Measurements from ENCODE around the gene KLHL29.

The KLHL29 gene

DNA sequence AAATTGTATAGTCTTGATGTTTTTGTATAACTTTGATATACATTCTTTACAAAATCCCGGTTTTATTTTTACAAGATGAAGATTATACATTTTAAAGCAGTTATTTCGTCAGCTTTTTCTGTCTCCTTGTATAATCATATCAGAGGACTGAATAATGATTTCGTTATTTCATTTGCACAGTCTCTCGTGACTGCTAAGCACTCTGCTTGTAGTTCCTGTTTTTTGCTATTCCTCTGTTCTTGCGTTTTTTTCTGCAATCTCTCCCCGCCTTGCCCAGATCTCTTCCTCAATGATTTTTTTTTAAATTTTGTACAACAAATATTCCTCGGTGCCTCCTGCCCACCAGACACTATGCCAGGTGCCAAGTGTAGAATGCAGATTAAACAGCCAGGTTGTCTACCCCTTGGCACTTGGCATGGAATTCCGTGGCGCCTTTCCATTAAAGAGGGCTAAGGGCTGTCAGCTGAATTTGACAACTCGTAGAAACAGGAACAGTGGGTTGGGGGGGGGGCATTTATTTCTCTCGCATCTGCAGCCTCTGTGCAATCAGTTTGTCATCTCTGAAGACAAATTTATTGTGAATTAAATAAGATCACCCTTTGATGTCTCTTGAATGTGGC, 69.6 kb downstream of the KLHL29 start:
- no peak for TF ChIP-seq GABPA (IDR thresholded peaks at IDR 0.05; ENCODE audit: low read depth)
- TF ChIP-seq SPI1 (IDR thresholded peaks at IDR 0.05; ENCODE audit: borderline replicate concordance, low read depth): peak; percentile 40
- TF ChIP-seq, protein P1, sequence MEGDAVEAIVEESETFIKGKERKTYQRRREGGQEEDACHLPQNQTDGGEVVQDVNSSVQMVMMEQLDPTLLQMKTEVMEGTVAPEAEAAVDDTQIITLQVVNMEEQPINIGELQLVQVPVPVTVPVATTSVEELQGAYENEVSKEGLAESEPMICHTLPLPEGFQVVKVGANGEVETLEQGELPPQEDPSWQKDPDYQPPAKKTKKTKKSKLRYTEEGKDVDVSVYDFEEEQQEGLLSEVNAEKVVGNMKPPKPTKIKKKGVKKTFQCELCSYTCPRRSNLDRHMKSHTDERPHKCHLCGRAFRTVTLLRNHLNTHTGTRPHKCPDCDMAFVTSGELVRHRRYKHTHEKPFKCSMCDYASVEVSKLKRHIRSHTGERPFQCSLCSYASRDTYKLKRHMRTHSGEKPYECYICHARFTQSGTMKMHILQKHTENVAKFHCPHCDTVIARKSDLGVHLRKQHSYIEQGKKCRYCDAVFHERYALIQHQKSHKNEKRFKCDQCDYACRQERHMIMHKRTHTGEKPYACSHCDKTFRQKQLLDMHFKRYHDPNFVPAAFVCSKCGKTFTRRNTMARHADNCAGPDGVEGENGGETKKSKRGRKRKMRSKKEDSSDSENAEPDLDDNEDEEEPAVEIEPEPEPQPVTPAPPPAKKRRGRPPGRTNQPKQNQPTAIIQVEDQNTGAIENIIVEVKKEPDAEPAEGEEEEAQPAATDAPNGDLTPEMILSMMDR (IDR thresholded peaks at IDR 0.05; ENCODE audit: insufficient read depth, low read length): no peak
- TF ChIP-seq, protein P2, sequence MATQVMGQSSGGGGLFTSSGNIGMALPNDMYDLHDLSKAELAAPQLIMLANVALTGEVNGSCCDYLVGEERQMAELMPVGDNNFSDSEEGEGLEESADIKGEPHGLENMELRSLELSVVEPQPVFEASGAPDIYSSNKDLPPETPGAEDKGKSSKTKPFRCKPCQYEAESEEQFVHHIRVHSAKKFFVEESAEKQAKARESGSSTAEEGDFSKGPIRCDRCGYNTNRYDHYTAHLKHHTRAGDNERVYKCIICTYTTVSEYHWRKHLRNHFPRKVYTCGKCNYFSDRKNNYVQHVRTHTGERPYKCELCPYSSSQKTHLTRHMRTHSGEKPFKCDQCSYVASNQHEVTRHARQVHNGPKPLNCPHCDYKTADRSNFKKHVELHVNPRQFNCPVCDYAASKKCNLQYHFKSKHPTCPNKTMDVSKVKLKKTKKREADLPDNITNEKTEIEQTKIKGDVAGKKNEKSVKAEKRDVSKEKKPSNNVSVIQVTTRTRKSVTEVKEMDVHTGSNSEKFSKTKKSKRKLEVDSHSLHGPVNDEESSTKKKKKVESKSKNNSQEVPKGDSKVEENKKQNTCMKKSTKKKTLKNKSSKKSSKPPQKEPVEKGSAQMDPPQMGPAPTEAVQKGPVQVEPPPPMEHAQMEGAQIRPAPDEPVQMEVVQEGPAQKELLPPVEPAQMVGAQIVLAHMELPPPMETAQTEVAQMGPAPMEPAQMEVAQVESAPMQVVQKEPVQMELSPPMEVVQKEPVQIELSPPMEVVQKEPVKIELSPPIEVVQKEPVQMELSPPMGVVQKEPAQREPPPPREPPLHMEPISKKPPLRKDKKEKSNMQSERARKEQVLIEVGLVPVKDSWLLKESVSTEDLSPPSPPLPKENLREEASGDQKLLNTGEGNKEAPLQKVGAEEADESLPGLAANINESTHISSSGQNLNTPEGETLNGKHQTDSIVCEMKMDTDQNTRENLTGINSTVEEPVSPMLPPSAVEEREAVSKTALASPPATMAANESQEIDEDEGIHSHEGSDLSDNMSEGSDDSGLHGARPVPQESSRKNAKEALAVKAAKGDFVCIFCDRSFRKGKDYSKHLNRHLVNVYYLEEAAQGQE (IDR thresholded peaks at IDR 0.05; ENCODE audit: insufficient replicate concordance, low read depth): no peak
- DNase-seq (ENCODE audit: low read depth in 1 of 2, low spot score in 1 of 2): peak; percentile 38 to 61
- no peak overlapping the region for H3K4me3 ChIP-seq (replicated peaks; ENCODE audit: insufficient read depth, low read length)
- H3K27me3 ChIP-seq (ENCODE audit: insufficient read depth, poor library complexity, severe bottlenecking): no peaks in the 10 kb centered on the region
- H3K27ac ChIP-seq (replicated peaks): peak overlapping the region; percentile 56

DNA sequence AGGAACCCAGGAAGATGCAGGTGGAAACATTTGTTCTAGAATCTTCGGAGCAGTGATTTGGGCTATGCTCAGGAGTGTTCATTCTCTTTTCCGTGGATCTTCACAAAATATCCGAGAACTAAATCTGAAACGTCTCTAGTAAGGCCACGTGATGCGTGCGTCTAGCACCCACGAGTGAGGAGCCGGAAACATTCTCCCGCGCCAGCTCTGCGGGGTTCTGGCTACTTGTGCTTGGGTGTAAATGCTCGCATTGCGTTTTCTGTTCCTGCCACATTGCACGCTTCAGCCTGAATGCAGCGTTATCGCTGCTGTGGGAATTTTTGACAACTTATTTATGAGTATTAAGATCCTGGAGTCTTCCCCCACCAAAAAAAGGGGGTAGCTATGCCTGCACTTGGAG, 71.4 kb downstream of the KLHL29 start:
- TF ChIP-seq GABPA (IDR thresholded peaks at IDR 0.05; ENCODE audit: low read depth) (no peak), SPI1 (IDR thresholded peaks at IDR 0.05; ENCODE audit: borderline replicate concordance, low read depth) (no peak), POLR2AphosphoS5 (IDR thresholded peaks at IDR 0.05; ENCODE audit: low read depth) (no peak)
- TF ChIP-seq, protein P1 (IDR thresholded peaks at IDR 0.05; ENCODE audit: insufficient read depth, low read length): no peak
- TF ChIP-seq, protein P2 (IDR thresholded peaks at IDR 0.05; ENCODE audit: insufficient replicate concordance, low read depth): no peak

DNA sequence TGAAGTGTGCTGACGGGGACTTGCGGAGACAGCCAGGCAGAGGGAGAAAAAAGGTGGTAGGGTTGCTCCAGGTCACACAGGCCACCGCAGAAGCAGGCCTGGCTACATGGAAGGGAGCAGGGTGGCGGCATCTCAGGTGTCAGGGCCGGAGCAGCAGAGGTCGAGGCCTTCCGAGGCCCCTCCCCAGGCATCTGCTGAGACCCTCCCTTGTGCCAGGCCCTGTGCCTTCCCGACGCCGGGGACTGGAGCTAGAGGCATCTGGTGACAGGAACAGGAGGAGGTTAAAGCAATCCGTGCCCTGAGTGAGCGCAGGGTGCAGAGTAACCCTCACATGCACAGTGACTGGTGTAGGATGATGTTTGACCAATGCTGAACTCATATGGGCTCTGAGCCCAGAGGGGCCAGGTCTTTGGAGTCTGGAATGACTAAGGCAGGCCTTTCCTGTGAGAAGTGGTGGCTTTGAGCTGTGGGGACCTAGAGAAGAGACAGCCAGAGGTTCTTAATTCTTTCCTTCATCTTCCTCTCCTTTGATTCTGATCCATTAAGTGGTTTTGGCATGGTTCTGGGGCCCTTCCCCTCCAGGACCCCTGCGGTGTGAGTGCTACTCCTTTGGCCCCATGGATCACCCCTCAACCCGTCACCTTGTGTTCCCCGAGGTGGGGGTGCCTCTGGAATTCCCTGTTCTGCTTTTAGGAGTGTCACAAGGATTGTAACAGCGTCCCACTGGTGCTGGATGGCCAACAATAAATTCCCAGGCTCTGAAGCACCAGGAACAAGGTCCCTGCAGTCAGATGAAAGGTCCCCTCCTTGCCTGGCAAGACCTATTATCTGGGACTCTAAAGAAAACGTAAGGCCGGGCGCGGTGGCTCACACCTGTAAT, 72.1 kb downstream of the KLHL29 start:
- DNase-seq (ENCODE audit: low read depth in 1 of 2, low spot score in 1 of 2): no peak
- no peak overlapping the region for H3K27ac ChIP-seq (replicated peaks)
- no peak overlapping the region for H3K4me3 ChIP-seq (replicated peaks; ENCODE audit: insufficient read depth, low read length)
- TF ChIP-seq, protein P2 (IDR thresholded peaks at IDR 0.05; ENCODE audit: insufficient replicate concordance, low read depth): no peak
- TF ChIP-seq, protein P1 (IDR thresholded peaks at IDR 0.05; ENCODE audit: insufficient read depth, low read length): no peak
- no peak for TF ChIP-seq POLR2AphosphoS5 (IDR thresholded peaks at IDR 0.05; ENCODE audit: low read depth)
- no peak for TF ChIP-seq GABPA (IDR thresholded peaks at IDR 0.05; ENCODE audit: low read depth)
- no peak for TF ChIP-seq SPI1 (IDR thresholded peaks at IDR 0.05; ENCODE audit: borderline replicate concordance, low read depth)
- H3K27me3 ChIP-seq (ENCODE audit: insufficient read depth, poor library complexity, severe bottlenecking): no peaks in the 10 kb centered on the region

More for the DNA sequence above, 71.4 kb downstream of the KLHL29 start:
- no peak overlapping the region for H3K27ac ChIP-seq (replicated peaks)
- H3K4me3 ChIP-seq (replicated peaks; ENCODE audit: insufficient read depth, low read length): no peak overlapping the region
- no peak for DNase-seq (ENCODE audit: low read depth in 1 of 2, low spot score in 1 of 2)
- no peaks in the 10 kb centered on the region for H3K27me3 ChIP-seq (ENCODE audit: insufficient read depth, poor library complexity, severe bottlenecking)

All from HL-60 (cell line).